RWPE1 (cell line): ENCODE measurements around the gene GSG1L.

Source experiments
- CTCF ChIA-PET: fragments of 350-600 bp; sonication (Branson Sonifier 250); formaldehyde crosslinking; extraction: SDS; loops from one replicate; lab custom pipeline; 2021; lab: Yijun Ruan, JAX
- POLR2A ChIA-PET: fragments of 400-600 bp; formaldehyde crosslinking; extraction: SDS; loops from one replicate; lab custom pipeline; 2020; ENCODE audit warnings: antibody characterized with exemption; ENCODE audit not compliant: low non-redundant PET; lab: Yijun Ruan, JAX
- DNase-seq: peaks from one replicate; pipeline ENCODE4 v3.0.0; 2012; ENCODE audit warnings: low spot score
- H3K27ac ChIP-seq: fragments of 450-650 bp; 2 replicates; pipeline ENCODE4 v1.5.1; 2017
- CTCF ChIP-seq: fragments of 450-650 bp; conservative IDR thresholded peaks from 2 replicates; pipeline ENCODE4 v1.5.1; 2017; ENCODE audit warnings: low read depth, mild to moderate bottlenecking

The GSG1L gene

GRCh38 chr16:27870116-27870798 is 193.3 kb downstream of the GSG1L start:
- POLR2A ChIA-PET: no interaction called here
- H3K27ac ChIP-seq: no peak overlapping the region
- TF ChIP-seq CTCF: no peak
- DNase-seq: no peak
- CTCF ChIA-PET: no interaction called here

GRCh38 chr16:27869411-27869810 is 194.1 kb downstream of the GSG1L start:
- POLR2A ChIA-PET: no interaction called here
- no peak overlapping the region for H3K27ac ChIP-seq
- CTCF ChIA-PET: no interaction called here
- TF ChIP-seq CTCF: no peak
- DNase-seq: no peak

- POLR2A ChIA-PET: no interaction called here
- no peak overlapping the region for H3K27ac ChIP-seq
- DNase-seq: no peak
- TF ChIP-seq CTCF: no peak
- CTCF ChIA-PET: interaction anchor here (0.6 kb wide), 1 partner anchor 354 kb away, joined by 3 read pairs; no protein-coding TSS in a partner anchor
Measured at GRCh38 chr16:27868180-27868579, 195.3 kb downstream of the GSG1L start.

GRCh38 chr16:27867122-27868110 is 196.1 kb downstream of the GSG1L start:
- H3K27ac ChIP-seq: no peak overlapping the region
- DNase-seq: peak; percentile 74
- ChIA-PET POLR2A (no interaction called here), CTCF (interaction anchor here (0.6 kb wide), 2 partner anchors 24 to 353 kb away, joined by 3 to 4 read pairs; no protein-coding TSS in a partner anchor)
- no peak for TF ChIP-seq CTCF

GRCh38 chr16:27863377-27863776 is 200.1 kb downstream of the GSG1L start:
- no peak for DNase-seq
- POLR2A ChIA-PET: no interaction called here
- no peak overlapping the region for H3K27ac ChIP-seq
- CTCF ChIA-PET: interaction anchor here (1.2 kb wide), 1 partner anchor 207 kb away, joined by 3 read pairs; no protein-coding TSS in a partner anchor
- TF ChIP-seq CTCF: no peak

GRCh38 chr16:27862953-27863352 is 200.6 kb downstream of the GSG1L start:
- DNase-seq: no peak
- H3K27ac ChIP-seq: no peak overlapping the region
- TF ChIP-seq CTCF: no peak
- ChIA-PET POLR2A (no interaction called here), CTCF (interaction anchor here (1.2 kb wide), 1 partner anchor 208 kb away, joined by 3 read pairs; no protein-coding TSS in a partner anchor)
